ENCODE measurements around the gene ARMCX5. TPM values are rescaled to one million over a fixed set of nuclear protein-coding genes. Genes with fewer than 3 reads are reported as not detected.

ARMCX5 gene
- total RNA-seq, 2 experiments from 2014 or later = 10.9 to 13.3 TPM

- Mint-ChIP-seq H3K4me1 (peaks cover 23% of the 10 kb centered on the region), H3K27ac (peak overlapping the region; percentile 85), H3K36me3 (peaks cover 8% of the 10 kb centered on the region), H3K4me3 (peak overlapping the region; percentile 91), H3K27me3 (no peaks in the 10 kb centered on the region), H3K9me3 (no peaks in the 10 kb centered on the region)
- DNase-seq = peak; percentile 38
These were observed 52.8 kb downstream of the ARMCX5 start for GRCh38 chrX:102652031-102652688.

Other genes with a start within 250 kb of the ARMCX5 start
- gene NXF2B, start 159.5 kb upstream of the ARMCX5 start, total RNA-seq = not detected
- gene TCP11X2, start 127.7 kb upstream of the ARMCX5 start, total RNA-seq = not detected
- under 1 TPM; 0.44 to 0.56 TPM for gene TMSB15A, start 82.8 kb upstream of the ARMCX5 start, total RNA-seq
- gene GPRASP1, start 52.0 kb downstream of the ARMCX5 start, total RNA-seq = 1 to 10 TPM; 2.3 to 3.8 TPM
- 1 to 10 TPM; 1.2 to 1.6 TPM for gene GPRASP2, start 112.9 kb downstream of the ARMCX5 start, total RNA-seq
- gene GPRASP3, start 121.2 kb downstream of the ARMCX5 start, total RNA-seq = 1 to 10 TPM; 3.2 to 3.3 TPM